WI38 (cell line): ENCODE results near the gene SRC.

Experiments used
- H3K4me3 ChIP-seq: 2 replicates; pipeline ENCODE4 v1.5.1; 2011; ENCODE audit warnings: low read depth, mild to moderate bottlenecking, control low read depth, low read length
- CTCF ChIP-seq: IDR thresholded peaks from 2 replicates; pipeline ENCODE4 v1.5.1; 2012; ENCODE audit warnings: low read depth, mild to moderate bottlenecking, control low read depth, low read length

Gene SRC

GRCh38 chr20:37430778-37431460 is 85.0 kb downstream of the SRC start:
- no peak overlapping the region for H3K4me3 ChIP-seq
- no peak for TF ChIP-seq CTCF

- H3K4me3 ChIP-seq = no peak overlapping the region
- no peak for TF ChIP-seq CTCF
These were observed 85.8 kb downstream of the SRC start for GRCh38 chr20:37431786-37432185.

- no peak for TF ChIP-seq CTCF
- no peak overlapping the region for H3K4me3 ChIP-seq
These were observed 86.7 kb downstream of the SRC start for GRCh38 chr20:37432606-37433005.

GRCh38 chr20:37435607-37436006 is 89.7 kb downstream of the SRC start:
- H3K4me3 ChIP-seq = no peak overlapping the region
- TF ChIP-seq CTCF = no peak

- no peak for TF ChIP-seq CTCF
These were observed 90.7 kb downstream of the SRC start for GRCh38 chr20:37436527-37437186.

GRCh38 chr20:37437676-37438075 is 91.7 kb downstream of the SRC start:
- no peak overlapping the region for H3K4me3 ChIP-seq
- TF ChIP-seq CTCF = no peak

More at GRCh38 chr20:37436527-37437186, 90.7 kb downstream of the SRC start:
- H3K4me3 ChIP-seq = no peak overlapping the region

GRCh38 chr20:37438464-37439222 is 92.7 kb downstream of the SRC start:
- no peak for TF ChIP-seq CTCF

More at GRCh38 chr20:37438464-37439222, 92.7 kb downstream of the SRC start:
- no peak overlapping the region for H3K4me3 ChIP-seq
